Activated gamma-delta T cell treated with anti-CD3 and anti-CD28 coated beads, Interleukin-2, amount 50 U/mL, for 16 hours (primary cell): Measurements from ENCODE around the gene NALCN.
"Not testable (repeated sequence)": the region's sequence is repeated elsewhere in the genome, so short reads cannot be mapped to it uniquely, and the experiment has no call there.

Source experiments
- DNase-seq: peaks from one replicate; pipeline ENCODE4 v3.0.0-alpha.2; 2020; ENCODE audit warnings: low read depth

NALCN gene

DNA sequence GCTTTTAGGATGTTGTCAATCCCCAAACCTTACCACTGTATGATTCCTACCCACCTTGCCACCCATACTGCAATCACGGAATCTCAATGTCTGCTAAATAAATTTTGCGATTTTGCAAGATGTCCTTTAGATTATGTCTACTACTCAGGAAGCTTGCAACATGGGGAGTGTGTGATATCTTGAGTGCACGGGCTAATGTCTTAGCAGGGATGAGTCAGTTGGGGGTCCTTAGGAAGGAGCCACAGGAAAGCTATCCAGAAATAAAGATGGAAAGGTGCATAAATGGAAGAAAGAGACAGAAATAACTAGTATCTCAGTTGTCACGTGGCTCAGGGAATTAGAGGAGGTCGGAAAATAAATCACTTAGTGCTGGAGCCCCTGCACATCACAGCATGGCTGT is 77.1 kb downstream of the NALCN start:
- DNase-seq, result no peak

DNA sequence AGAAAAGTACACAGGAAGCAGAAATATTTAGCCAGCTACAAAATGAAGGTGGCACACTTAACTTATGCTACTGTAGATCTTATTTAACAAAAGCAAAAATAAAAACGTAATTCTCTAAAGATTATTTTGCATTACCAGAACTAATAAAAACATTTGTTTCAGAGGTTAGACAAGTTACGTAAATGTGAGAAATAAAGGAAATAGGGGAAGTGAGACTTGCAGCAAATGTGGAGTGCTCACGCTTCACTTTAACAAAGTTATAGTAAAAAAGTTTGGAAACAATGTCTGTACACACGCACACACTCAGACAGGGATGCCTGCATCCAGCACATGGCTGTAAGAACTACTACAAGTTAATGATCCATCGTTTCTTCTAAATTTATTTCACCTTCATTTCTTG is 83.7 kb downstream of the NALCN start:
- DNase-seq, result no peak

DNA sequence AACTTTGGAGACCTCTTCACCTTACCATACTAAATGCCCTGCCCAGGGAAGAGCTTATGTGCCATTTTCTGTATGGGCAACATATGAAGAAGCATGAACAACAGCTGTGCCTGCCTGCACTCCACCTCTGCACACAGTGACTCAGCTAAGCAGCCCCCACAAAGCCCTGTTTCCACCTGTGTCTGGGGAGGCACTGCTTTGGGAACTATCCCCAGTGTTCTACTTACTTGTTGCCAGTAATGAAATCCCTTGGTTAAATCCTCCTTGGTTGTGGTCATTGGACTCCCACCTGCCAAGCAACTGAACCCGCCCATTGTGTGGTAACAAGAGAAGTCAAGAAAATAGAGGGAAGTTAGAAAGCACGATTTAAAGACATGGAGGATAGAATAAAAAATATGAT is 84.6 kb downstream of the NALCN start:
- DNase-seq, result no peak

DNA sequence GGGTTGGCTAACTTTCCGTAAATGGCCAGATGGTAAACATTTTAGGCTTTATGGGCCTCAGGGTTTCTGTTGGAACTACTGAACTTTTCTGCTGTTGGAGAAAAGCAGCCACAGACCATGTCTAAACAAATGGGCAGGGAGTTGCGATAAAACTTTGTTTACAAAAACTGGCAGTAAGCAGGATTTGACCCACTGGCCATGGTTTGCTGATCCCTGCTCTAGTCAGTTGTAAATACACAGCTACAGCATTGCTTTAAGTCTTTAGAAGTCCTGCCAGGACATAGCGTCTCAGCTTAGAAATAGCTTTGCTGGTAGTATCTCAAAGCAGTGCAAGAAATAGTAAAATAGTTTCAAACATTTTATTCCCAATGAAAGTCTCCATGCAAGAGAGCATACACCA is 88.4 kb downstream of the NALCN start:
- no peak for DNase-seq

DNA sequence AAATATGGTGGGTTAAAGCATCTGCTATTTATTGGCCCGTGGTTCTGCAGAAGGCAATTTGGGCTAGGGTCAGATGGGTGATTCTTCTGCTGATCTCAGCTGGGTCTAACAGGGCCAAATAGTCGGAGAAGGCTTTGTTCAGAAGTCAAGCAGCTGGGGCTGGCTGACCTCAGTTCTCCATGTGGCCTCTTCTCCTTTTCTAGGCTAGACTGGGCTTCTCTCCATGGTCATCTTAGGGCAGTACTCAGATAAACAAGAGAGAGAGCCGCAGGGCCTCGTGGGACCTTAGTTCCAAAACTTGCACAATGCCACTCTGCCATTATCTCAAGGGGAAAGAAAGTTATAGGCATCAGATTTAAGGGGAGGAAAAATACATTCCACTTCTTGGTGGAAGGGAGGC is 89.6 kb downstream of the NALCN start:
- no peak for DNase-seq

DNA sequence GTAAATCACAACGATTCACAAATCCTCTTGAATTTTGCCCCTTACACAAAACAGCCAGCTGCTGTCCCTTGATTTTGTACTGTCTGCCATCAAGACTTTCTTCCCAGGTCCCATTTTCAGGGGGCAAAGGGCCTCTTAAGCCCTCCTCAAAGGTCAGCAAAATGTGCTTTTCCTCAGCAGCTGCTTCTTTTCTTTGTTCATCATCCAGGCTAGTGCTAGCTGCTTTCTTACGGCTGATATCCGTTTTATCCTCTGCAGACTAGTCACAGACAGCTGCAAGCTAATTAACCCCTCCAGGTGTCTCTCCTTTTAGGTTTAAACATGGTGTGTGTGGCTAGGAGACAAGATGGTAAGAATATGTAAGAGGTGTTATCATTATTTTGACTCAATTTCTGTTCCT is 90.9 kb downstream of the NALCN start:
- no peak for DNase-seq

DNA sequence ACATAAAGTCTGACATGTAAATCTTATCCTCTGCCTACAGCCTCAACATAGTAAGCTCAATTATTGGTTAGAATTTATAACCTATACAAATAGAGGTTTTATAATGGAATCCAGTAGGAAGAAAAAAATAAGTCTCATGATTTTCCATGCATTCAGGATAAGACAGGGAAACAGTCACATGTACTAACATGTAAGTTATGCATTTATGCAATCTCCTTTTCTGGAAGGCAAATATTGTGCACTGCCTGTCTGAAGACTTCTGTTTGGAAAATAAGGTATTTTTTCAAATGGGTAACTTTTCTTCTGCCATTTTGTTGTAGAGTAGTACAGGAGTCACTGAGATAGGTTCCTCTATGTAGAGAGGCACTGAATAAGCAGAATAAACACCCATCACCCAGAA is 92.7 kb downstream of the NALCN start:
- DNase-seq, result no peak

DNA sequence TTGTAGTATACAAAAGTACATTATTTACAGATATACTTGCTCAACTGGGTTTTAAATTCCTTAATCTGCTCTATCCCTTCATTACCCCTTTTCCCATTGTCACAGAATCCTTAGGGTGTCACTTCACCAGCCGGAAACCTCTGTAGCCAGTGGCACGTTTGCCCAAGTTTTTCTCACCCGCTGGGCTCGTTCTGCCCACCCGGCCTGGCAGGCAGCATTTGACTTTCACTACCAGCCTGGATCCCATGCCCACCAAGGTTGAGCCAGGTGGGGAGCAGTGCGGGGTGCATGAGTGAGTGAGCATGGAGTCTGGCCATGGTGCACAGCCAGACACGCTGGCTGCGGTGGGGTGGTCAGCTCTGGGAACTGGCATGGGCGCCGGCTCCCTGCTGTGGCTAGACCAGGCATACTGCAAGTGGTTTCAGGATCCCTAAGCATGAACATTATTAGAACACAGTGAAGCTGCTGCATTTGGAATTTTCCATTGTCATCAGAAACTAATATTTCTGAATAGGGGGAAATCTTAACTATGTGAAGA is 98.3 kb downstream of the NALCN start:
- no peak for DNase-seq

DNA sequence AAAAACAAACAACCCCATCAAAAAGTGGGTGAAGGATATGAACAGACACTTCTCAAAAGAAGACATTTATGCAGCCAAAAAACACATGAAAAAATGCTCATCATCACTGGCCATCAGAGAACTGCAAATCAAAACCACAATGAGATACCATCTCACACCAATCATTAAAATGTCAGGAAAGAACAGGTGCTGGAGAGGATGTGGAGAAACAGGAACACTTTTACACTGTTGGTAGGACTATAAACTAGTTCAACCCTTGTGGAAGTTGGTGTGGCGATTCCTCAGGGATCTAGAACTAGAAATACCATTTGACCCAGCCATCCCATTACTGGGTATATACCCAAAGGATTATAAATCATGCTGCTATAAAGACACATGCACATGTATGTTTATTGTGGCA is 102.8 kb downstream of the NALCN start:
- DNase-seq, result not testable (repeated sequence)

DNA sequence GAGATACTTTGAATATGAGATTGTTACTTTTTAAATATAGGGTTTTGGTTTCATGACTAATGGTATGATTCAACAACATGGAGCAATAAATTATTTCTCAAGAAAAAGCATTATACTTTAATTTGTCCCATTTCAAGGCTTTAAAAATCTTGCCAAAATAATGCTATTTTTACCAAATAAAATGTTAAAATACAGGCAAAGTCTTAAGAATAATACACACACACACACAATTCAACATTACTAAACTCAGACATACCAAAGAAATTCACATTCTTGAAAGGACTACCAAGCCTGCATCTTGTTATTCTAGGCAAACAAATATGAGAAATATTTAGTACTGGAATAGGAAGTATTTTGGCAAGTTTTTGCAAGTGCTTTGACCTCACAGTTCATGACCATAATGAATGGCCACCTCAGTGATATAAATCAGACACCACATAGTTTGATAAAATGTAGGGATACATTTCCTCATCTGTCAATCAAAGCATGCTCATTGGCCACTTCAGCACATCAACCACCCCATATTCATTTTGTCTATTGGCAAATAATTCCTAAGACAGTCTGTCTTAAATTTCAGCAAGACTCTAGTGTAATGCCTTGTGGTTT is 107.2 kb downstream of the NALCN start:
- no peak for DNase-seq

DNA sequence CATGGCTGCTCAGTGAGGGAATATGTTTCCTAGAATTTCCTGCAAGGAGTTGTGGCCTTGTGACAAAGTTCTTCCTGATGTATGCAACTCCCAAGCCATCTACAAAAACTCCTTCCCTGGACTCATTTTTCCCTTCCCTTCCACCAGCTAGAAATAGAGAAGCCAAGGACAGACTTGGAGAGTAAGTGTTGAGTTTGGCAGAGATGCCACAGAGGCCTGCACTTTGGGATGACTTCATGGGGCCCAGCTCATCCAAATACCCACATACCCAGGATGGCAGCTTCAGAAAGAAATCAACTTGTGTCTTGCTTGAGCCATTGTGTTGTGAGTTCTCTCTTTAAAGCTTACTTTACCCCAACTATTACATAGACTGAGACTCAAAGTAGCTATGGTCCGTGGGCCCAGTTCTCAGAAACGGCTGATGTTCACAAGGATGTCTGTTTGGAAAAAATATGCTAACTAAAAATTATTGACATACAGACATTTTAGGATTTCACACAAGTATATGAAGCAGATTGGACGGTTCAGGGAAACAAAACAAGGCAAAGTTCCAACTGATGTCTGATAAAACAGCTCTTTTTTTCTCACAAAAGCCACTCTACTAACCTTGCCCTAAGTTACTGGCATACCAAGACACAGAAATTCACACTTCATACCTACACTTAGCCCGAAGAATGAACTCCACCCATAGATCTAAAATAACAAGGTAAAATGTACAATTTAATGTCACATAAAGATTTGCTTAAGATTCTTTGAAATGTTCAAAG is 107.9 kb downstream of the NALCN start:
- DNase-seq, result no peak

DNA sequence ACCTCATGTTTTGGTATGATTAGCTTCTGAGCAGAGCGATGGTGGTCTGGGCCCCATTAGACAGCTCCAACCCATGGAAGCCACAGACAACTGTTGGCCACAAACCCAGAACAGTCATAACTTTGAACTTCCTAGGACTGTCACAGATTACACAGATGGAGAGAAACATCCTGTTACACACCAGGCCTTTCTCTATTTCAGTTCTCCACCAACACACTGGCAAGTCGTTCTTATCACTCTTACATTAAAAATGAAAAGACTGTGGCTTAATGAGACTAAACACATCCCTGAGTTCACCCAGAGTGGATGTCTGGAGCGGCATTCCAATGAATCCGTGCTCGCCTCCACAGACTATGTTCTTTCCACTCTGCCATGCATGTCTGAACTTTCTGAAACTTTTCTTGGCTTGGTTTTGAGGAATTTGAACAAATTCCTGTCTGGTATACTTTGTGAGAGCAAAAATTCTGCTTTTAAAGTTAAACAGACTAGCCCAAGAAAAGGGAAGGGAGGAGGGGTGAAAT is 109.1 kb downstream of the NALCN start:
- DNase-seq, result no peak

DNA sequence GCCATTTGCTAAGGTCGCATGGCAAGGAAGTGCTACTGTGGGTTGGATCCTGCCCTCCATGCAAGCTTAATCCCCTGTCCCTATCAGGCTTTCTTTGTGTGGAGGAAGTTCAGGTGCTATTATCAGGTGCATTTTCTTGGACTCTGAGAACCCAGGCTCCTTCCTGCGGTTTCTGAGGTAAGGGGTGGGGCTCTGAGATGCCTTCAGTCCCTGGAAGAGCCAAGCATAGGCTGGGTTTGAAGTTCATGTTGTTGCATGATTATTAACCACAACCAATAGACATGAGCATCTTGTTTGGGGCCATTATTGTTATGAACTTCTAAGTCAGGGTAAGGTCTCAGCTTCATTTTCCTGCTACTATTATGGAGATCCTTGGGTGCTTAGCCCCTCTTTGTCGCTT is 109.5 kb downstream of the NALCN start:
- no peak for DNase-seq

DNA sequence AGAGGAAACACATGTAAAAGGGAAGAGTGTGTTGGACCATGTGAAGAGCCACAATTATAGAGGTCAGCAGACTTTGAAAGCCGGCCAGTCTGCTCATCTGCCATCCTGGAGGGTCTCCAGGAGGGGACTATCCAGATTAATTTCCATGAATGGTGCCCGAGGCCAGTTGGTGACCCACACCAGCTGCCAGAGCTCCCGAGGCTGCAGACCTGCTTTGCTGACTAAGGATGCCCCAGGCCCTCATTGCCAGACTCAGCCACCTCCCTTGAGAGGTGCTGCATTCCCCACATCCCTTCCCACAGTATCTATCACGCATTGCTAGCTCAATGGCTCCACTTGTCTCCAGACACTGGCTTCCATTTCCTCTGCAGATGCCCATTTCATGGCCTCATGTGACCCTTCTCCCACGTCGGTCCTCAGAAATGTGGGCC is 110.3 kb downstream of the NALCN start:
- no peak for DNase-seq

DNA sequence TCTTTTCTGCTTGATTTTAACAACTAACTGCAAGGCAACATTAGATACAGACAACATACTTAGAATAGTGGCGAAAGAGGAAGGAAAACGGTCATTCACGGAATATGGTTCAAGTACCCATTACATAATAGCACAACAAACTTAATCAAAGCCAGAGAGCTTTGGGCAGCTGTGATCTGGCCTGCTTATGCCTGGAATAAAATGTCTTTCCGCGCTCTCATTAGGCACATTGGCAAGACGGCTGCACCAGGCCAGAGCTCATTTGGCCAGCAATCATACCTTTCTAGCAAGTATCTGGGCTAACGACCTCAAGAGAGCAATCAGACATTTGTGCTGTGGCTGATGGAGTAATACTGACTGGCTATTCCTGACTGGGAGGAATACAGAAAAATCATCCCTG is 112.8 kb downstream of the NALCN start:
- DNase-seq, result no peak

DNA sequence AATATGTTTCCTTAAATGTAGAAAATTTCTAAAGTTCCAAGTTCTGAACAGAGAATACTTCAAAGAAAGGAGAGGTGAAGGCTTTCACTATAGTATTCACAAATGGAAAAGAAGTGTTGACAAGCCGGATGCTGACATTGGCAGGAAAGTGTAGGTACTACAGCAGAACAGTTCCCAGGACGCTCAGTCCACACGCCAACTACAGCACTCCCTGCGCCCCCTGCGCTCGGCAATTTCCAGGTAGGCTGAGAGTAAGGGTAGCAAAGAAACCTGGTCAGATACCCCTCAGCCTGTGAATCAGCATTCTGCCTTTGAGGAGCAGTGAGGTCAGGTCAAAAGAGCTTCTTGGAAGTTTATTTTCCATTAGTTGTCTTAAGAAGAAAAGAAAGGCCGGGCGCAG is 115.3 kb downstream of the NALCN start:
- no peak for DNase-seq

DNA sequence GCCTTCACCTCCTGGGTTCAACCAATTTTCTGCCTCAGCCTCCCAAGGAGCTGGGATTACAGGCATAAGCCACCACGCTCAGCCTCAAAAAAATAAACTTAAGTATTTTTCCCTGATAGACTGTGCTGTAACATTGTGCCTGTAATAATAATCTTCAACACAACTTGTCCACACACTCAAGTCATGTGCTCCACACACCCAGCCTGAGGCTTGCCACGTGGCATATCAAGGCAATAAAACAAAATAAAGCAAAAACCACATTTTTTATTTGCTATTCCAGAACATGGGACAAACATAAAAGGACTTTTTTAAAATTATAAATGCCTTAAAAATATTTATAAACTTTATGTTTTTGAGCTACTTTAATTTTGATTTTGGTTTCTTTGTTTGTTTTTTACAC is 115.8 kb downstream of the NALCN start:
- DNase-seq, result no peak

DNA sequence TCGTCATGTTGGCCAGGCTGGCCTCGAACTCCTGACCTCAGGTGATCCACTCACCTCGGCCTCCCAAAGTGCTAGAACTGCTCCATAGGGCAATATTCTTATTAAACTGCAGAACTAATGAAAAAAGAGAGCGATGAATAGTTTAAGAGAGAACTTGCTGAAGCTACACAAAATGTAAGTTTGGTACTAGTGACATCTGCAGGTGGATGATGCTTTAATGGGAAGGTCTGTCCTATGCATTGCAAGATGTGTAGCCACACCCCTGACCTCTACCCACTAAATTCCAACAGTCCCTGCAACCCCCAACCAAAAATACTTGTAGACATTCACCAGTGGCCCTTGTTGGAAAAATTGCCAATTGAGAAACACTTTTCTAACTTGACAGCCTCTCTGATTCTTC is 117.8 kb downstream of the NALCN start:
- DNase-seq, result no peak

DNA sequence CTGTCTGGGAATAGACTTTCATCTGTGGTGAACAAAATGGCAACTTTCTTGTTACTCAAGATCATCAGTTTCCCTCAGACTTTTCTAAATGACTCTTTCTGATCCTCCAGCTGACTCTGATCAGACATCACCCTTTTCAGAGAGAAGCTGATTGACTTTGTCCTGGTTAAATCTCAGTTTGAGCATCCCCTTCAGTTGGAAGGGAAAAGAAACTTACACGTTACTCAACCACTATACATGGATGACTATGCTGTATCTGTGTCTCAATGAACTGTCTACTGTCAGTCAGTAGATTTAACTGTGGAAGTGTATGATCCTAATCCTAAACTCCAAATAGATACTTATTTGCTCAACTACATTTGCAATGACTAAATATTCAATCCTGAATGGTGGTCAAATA is 118.5 kb downstream of the NALCN start:
- no peak for DNase-seq

DNA sequence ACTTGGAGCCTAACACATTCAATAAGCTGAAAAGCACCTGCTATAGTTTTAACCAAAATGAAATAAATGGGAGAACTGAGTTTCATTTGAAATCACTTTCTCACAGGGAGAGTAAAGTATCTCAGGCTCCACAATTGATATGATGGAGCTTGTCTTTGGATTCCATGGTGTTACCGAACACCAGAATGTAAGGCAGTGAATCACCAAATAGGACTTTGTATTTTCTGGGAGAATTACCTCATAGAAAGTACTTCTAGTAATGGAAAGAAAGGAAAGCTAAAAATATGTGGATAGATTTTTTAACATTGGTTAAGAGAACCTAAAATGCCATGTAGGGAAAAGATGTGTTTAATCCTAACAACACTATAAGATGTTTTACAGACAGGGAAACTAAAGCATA is 123.6 kb downstream of the NALCN start:
- DNase-seq, result no peak

DNA sequence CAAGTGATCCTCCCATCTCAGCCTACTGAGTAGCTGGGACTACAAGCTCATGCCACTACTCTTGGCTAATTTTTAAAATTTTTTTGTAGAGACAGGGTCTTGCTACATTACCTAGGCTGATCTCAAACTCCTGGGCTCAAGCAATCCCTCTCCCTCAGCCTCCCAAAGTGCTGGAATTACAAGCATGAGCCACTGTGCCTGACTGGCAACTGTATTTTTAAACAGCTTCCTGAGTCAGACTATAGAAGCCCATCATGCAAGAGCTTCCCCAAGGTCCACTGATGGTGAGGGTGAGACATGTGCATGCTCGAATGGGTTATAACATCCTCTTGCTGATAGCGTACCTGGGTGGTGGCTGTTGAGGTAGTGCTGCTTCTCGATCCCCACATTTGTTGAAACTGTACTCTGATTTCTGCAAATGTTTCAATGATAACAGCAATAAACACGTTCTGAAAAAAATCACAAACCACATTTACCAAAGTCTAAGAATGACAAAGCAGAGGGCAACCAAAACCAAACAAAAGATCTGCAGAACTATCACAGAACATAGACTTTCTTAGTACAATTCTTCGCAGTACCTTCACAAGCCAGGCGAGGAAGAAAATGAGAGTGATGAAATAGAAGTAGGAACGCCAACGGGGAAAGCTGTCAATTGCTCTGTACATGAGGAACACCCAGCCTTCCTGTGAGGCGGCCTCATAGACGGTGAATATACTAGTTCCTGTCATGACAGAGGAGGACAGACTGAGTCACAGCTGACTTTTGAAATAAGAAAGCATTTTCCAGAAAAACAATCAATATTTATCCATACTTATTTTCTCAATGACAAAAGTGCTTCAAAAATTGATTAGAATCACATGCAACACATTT is 124.4 kb downstream of the NALCN start:
- no peak for DNase-seq

DNA sequence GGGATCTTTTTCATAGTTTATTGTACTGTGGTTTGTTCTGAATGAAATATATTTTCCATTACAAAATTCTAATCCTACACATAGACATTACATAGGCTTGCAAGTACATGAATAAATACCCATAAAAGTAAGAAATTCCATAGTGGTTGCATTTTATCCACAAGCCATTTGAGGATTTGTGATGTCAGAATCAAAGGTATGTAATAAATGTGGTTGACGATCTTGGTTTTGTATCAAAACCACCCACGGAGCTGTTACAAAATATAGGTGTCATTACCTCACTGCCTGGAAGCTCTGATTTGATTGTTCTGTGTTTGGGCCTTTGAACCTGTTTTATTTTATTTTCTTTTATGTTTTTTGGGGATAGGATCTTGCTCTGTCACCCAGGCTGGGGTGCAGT is 125.1 kb downstream of the NALCN start:
- no peak for DNase-seq

DNA sequence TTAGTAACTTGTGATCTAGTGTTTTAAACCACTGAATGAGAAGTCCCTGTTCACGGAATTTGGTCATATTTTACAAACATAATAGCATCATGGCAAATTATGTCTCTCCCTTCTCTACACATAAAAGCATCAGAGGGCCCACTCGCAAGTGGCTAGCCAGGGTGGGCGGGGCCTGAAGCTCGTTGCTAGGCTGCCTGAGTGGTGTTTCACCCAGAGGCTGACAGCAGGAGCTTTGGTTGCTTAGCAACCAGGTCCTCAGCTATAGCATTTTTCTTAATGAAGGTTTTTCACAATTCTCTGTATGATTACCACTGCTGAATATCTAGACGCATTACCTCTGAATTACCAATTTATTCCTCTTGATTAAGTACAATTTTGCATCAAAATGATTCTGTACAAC is 126.5 kb downstream of the NALCN start:
- DNase-seq, result no peak
